Panc1 (cell line): ENCODE data around the gene CAMK4. TPM values are rescaled to one million over a fixed set of nuclear protein-coding genes. Genes with fewer than 3 reads are reported as not detected.

Experiments used
- ATAC-seq: fragments of 200-7000 bp; cut with Tn5 transposase; 2 replicates; pipeline ENCODE4 v1.9.1; 2020; ENCODE audit warnings: mild to moderate bottlenecking, moderate library complexity
- BruUV-seq: library from RNA; stranded (reverse); fragments of 400-500 nt; replicated peaks from 2 replicates; lab custom pipeline; 2021; lab: Mats Ljungman, UMichigan
- CTCF ChIA-PET: fragments of 300-600 bp; sonication (Branson Sonifier 250); formaldehyde crosslinking; loops from one replicate; lab custom pipeline; 2022; ENCODE audit warnings: antibody characterized with exemption; lab: Charles Lee
- POLR2A ChIA-PET: fragments of 300-600 bp; sonication (Branson Sonifier 250); formaldehyde crosslinking; loops from one replicate; lab custom pipeline; 2022; ENCODE audit warnings: antibody characterized with exemption; lab: Charles Lee
- DNase-seq: peaks from one replicate; pipeline ENCODE4 v3.0.0-alpha.2; 2010; ENCODE audit warnings: low read depth, low spot score
- H3K27ac ChIP-seq: 2 replicates; pipeline ENCODE4 v1.5.1; 2011; ENCODE audit warnings: mild to moderate bottlenecking, low read length, inconsistent platforms
- H3K27me3 ChIP-seq: fragments of 200-500 bp; sonication (Bioruptor generic); 2 replicates; pipeline ENCODE4 v1.6.0; 2014; ENCODE audit warnings: low read length, inconsistent platforms; ENCODE audit not compliant: control insufficient read depth, insufficient read depth
- H3K36me3 ChIP-seq: fragments of 200-500 bp; sonication (Bioruptor generic); 2 replicates; pipeline ENCODE4 v1.5.1; 2014; ENCODE audit warnings: inconsistent platforms, mild to moderate bottlenecking, low read length, moderate library complexity; ENCODE audit not compliant: control insufficient read depth, insufficient read depth
- H3K4me1 ChIP-seq: 2 replicates; pipeline ENCODE4 v1.5.1; 2011; ENCODE audit warnings: inconsistent platforms, mild to moderate bottlenecking, low read length, moderate library complexity; ENCODE audit not compliant: control insufficient read depth, insufficient read depth
- H3K4me3 ChIP-seq, 2 experiments: 2 replicates each; pipeline ENCODE4 v1.5.1; 2011 to 2012; ENCODE audit warnings: low read depth in 2 of 2, low read length in 2 of 2, mild to moderate bottlenecking in 2 of 2, inconsistent platforms in 1 of 2, moderate library complexity in 1 of 2
- H3K9me3 ChIP-seq: fragments of 200-500 bp; sonication (Bioruptor generic); 2 replicates; pipeline ENCODE4 v1.5.1; 2014; ENCODE audit warnings: low read depth, mild to moderate bottlenecking, inconsistent platforms, low read length, moderate library complexity; ENCODE audit not compliant: control insufficient read depth, insufficient read depth
- POLR2AphosphoS5 ChIP-seq: IDR thresholded peaks from 2 replicates; pipeline ENCODE4 v1.6.1; 2012; ENCODE audit warnings: mild to moderate bottlenecking, low read depth, low read length, moderate library complexity
- SIN3A ChIP-seq: IDR thresholded peaks from 2 replicates; pipeline ENCODE4 v1.6.1; 2012; ENCODE audit warnings: low read depth, mild to moderate bottlenecking, low read length, moderate library complexity, borderline replicate concordance; ENCODE audit not compliant: insufficient read depth
- TCF7L2 ChIP-seq: IDR thresholded peaks from 2 replicates; pipeline ENCODE4 v1.6.1; 2011; ENCODE audit warnings: mild to moderate bottlenecking, low read depth, low read length, inconsistent platforms
- in situ Hi-C: cut with HindIII; loops from 2 replicates; pipeline ENCODE4 v1.10.0; 2016; ENCODE audit warnings: low sequenced_read_pairs, low pct_unique_long_range_greater_than_20kb
- intact Hi-C: fragments of 100-400 bp; cut with micrococcal nuclease; formaldehyde crosslinking; loops from one replicate; pipeline ENCODE4 v1.10.0; 2022; ENCODE audit not compliant: unreplicated experiment
- total RNA-seq: library from RNA; stranded (reverse); gene quantifications from one replicate; pipeline ENCODE4 v1.2.1, GENCODE V29; 2021; ENCODE audit not compliant: unreplicated experiment
- TF ChIP-seq, protein P1 (sequence below), 2 experiments: IDR thresholded peaks; 2 replicates each; pipeline ENCODE4 v1.6.1; 2011 to 2012; ENCODE audit warnings: low read depth in 2 of 2, control low read depth in 1 of 2, low read length in 1 of 2, mild to moderate bottlenecking in 1 of 2, moderate library complexity in 1 of 2; ENCODE audit not compliant: insufficient read depth in 1 of 2
- TF ChIP-seq, protein P2 (sequence below): fragments of 450-650 bp; IDR thresholded peaks from 2 replicates; pipeline ENCODE4 v1.5.1; 2017; ENCODE audit warnings: mild to moderate bottlenecking

Gene CAMK4
- total RNA-seq, 1 experiment from 2014 or later: 0.39 TPM

DNA sequence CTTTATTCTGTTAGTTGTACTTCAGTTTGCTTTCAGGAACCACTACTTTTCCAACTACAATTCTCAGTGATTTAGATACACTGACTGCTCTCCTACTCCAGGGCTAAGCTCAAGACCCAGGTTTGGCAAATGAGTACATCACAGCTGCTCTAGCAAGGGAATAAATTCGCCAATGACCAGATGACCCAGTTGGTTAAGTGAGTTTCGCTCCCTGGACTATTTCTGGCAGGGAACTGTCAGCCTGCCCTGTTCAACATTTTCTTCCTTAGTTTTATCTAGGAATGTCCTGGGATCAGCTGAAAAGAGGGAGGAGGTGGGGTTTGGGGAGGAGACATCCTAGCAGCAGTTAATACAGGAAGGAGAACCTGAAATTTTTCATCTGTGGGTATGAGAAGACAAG, 294.6 kb downstream of the CAMK4 start:
- ATAC-seq (no peak), DNase-seq (no peak)
- no peak overlapping the region for H3K4me3 ChIP-seq
- ChIA-PET CTCF (no interaction called here), POLR2A (no interaction called here)
- TF ChIP-seq SIN3A (no peak), TCF7L2 (no peak), POLR2AphosphoS5 (no peak)
- TF ChIP-seq, protein P1, sequence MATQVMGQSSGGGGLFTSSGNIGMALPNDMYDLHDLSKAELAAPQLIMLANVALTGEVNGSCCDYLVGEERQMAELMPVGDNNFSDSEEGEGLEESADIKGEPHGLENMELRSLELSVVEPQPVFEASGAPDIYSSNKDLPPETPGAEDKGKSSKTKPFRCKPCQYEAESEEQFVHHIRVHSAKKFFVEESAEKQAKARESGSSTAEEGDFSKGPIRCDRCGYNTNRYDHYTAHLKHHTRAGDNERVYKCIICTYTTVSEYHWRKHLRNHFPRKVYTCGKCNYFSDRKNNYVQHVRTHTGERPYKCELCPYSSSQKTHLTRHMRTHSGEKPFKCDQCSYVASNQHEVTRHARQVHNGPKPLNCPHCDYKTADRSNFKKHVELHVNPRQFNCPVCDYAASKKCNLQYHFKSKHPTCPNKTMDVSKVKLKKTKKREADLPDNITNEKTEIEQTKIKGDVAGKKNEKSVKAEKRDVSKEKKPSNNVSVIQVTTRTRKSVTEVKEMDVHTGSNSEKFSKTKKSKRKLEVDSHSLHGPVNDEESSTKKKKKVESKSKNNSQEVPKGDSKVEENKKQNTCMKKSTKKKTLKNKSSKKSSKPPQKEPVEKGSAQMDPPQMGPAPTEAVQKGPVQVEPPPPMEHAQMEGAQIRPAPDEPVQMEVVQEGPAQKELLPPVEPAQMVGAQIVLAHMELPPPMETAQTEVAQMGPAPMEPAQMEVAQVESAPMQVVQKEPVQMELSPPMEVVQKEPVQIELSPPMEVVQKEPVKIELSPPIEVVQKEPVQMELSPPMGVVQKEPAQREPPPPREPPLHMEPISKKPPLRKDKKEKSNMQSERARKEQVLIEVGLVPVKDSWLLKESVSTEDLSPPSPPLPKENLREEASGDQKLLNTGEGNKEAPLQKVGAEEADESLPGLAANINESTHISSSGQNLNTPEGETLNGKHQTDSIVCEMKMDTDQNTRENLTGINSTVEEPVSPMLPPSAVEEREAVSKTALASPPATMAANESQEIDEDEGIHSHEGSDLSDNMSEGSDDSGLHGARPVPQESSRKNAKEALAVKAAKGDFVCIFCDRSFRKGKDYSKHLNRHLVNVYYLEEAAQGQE (IDR thresholded peaks at IDR 0.05; ENCODE audit: insufficient read depth in 1 of 2, low read depth in 2 of 2, low read length in 1 of 2): no peak
- TF ChIP-seq, protein P2, sequence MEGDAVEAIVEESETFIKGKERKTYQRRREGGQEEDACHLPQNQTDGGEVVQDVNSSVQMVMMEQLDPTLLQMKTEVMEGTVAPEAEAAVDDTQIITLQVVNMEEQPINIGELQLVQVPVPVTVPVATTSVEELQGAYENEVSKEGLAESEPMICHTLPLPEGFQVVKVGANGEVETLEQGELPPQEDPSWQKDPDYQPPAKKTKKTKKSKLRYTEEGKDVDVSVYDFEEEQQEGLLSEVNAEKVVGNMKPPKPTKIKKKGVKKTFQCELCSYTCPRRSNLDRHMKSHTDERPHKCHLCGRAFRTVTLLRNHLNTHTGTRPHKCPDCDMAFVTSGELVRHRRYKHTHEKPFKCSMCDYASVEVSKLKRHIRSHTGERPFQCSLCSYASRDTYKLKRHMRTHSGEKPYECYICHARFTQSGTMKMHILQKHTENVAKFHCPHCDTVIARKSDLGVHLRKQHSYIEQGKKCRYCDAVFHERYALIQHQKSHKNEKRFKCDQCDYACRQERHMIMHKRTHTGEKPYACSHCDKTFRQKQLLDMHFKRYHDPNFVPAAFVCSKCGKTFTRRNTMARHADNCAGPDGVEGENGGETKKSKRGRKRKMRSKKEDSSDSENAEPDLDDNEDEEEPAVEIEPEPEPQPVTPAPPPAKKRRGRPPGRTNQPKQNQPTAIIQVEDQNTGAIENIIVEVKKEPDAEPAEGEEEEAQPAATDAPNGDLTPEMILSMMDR: no peak
- in situ Hi-C loops (no loop called here), intact Hi-C loops (no loop called here)
- no peak overlapping the region for H3K27ac ChIP-seq
- H3K4me1 ChIP-seq: no peaks in the 10 kb centered on the region
- H3K27me3 ChIP-seq: no peaks in the 10 kb centered on the region
- BruUV-seq: no TSS peak
- no peaks in the 10 kb centered on the region for H3K36me3 ChIP-seq
- H3K9me3 ChIP-seq: no peaks in the 10 kb centered on the region

GRCh38 chr5:111520908-111521307, 296.7 kb downstream of the CAMK4 start:
- ATAC-seq (no peak), DNase-seq (no peak)
- H3K4me3 ChIP-seq: no peak overlapping the region
- BruUV-seq: no TSS peak
- intact Hi-C loops: no loop called here
- no peaks in the 10 kb centered on the region for H3K4me1 ChIP-seq
- H3K27ac ChIP-seq: no peak overlapping the region
- TF ChIP-seq, protein P1 (IDR thresholded peaks at IDR 0.05; ENCODE audit: insufficient read depth in 1 of 2, low read depth in 2 of 2, low read length in 1 of 2): no peak
- TF ChIP-seq SIN3A: no peak
- no peak for TF ChIP-seq TCF7L2
- TF ChIP-seq, protein P2: no peak
- no peak for TF ChIP-seq POLR2AphosphoS5
- ChIA-PET CTCF (no interaction called here), POLR2A (no interaction called here)
- in situ Hi-C loops: no loop called here
- H3K27me3 ChIP-seq: no peaks in the 10 kb centered on the region
- H3K9me3 ChIP-seq: no peaks in the 10 kb centered on the region
- H3K36me3 ChIP-seq: no peaks in the 10 kb centered on the region
